ENCODE data around the gene DSP.
A peak's percentile ranks its signal among the peaks of the same experiment; 100 is the strongest.

Gene DSP

GRCh38 chr6:7541175-7542064 lies at the start of gene DSP:
Gene DSP, plus strand, starts transcription at chr6:7541671. Its CDS starts 245 bp downstream, at chr6:7541916.
- DNase-seq, result peak; percentile 86

GRCh38 chr6:7493866-7494265 lies 47.6 kb upstream of the DSP start:
- DNase-seq, result no peak

- no peak for DNase-seq
Measured at GRCh38 chr6:7494638-7495037, 46.8 kb upstream of the DSP start.

GRCh38 chr6:7496266-7496875 lies 45.1 kb upstream of the DSP start:
- no peak for DNase-seq

- no peak for DNase-seq
Measured at GRCh38 chr6:7500752-7501282, 40.7 kb upstream of the DSP start.

GRCh38 chr6:7502743-7503142 lies 38.7 kb upstream of the DSP start:
- DNase-seq, result no peak

- DNase-seq, result no peak
Measured at GRCh38 chr6:7504041-7504440, 37.4 kb upstream of the DSP start.

- DNase-seq, result peak; percentile 34
Measured at GRCh38 chr6:7505189-7505699, 36.2 kb upstream of the DSP start.

GRCh38 chr6:7507600-7507999 lies 33.9 kb upstream of the DSP start:
- no peak for DNase-seq

GRCh38 chr6:7512320-7512719 lies 29.2 kb upstream of the DSP start:
- DNase-seq, result no peak

GRCh38 chr6:7513529-7513928 lies 27.9 kb upstream of the DSP start:
- no peak for DNase-seq

GRCh38 chr6:7515363-7515762 lies 26.1 kb upstream of the DSP start:
- no peak for DNase-seq

GRCh38 chr6:7518877-7519276 lies 22.6 kb upstream of the DSP start:
- no peak for DNase-seq

GRCh38 chr6:7522873-7523272 lies 18.6 kb upstream of the DSP start:
- no peak for DNase-seq

- no peak for DNase-seq
Measured at GRCh38 chr6:7523922-7524321, 17.5 kb upstream of the DSP start.

GRCh38 chr6:7526755-7527154 lies 14.7 kb upstream of the DSP start:
- DNase-seq, result no peak

- no peak for DNase-seq
Measured at GRCh38 chr6:7528565-7528964, 12.9 kb upstream of the DSP start.

- DNase-seq, result no peak
Measured at GRCh38 chr6:7529141-7529540, 12.3 kb upstream of the DSP start.

GRCh38 chr6:7532232-7532631 lies 9.2 kb upstream of the DSP start:
- DNase-seq, result no peak

- no peak for DNase-seq
Measured at GRCh38 chr6:7532821-7533220, 8.7 kb upstream of the DSP start.

GRCh38 chr6:7534192-7534591 lies 7.3 kb upstream of the DSP start:
- no peak for DNase-seq

- no peak for DNase-seq
Measured at GRCh38 chr6:7535498-7535897, 6.0 kb upstream of the DSP start.

- no peak for DNase-seq
Measured at GRCh38 chr6:7537565-7538174, 3.8 kb upstream of the DSP start.

GRCh38 chr6:7538484-7538883 lies 3.0 kb upstream of the DSP start:
- DNase-seq, result no peak

Data from retina (tissue), 1 donor.